HG03457 (cell line): ENCODE results near the gene IL1A.

Experiments used
- ATAC-seq: cut with Tn5 transposase; IDR thresholded peaks from one replicate; pipeline ENCODE4 v1.9.1; 2021; ENCODE audit warnings: moderate number of reproducible peaks; ENCODE audit not compliant: unreplicated experiment

Gene IL1A

DNA sequence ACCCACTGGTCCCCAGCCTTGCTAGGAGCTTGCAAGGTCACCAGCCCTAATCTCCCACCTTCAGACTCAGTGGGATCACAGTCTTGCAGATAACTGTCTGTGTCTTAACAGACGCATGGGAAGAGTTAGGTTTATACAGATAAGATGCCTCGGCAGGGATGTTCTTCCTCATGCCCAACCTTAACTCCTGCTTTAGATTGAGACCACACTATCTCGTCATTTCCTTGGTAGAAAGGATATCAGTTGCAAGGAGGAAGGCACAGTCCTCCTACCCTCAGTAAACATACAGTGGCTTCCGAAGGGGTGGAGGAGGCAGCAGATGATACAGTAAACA, 56.3 kb downstream of the IL1A start:
- no peak for ATAC-seq

DNA sequence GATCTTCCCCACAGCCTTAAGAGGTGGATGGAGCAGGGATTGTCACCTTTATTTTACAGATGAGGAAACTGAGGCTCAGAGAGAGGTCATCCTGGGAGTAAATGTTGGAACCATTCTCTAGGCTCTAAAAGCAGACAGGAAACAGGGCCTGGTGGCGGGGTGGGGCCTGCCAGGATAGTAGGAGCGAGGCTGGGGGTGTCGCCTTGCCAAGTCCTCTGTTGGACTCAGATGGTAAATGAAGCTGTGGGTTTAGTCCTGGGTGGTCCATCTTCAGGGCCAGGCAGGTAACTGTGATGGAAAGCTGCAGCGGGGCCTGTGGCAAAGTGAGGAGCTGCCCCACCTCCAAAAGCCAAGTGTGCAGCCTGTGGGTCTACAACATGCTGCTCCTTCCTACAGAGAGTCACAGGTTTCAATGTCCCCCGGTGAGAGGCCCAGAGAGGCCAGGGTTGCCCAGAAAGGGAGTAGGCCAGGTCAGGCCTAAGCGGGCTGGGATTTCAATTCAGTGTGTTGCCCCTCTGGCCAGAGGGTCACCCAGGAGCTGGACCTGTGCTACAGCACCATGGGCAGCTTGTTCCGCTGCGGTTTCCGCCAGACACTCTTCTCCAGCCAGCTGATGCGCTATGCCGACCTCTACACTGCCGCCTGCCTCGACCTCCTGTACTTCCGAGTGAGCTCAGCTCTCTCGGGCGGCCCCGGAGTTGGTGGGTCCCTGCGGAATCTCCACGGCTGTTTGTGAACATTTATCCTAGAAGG, 56.8 kb downstream of the IL1A start:
- no peak for ATAC-seq

DNA sequence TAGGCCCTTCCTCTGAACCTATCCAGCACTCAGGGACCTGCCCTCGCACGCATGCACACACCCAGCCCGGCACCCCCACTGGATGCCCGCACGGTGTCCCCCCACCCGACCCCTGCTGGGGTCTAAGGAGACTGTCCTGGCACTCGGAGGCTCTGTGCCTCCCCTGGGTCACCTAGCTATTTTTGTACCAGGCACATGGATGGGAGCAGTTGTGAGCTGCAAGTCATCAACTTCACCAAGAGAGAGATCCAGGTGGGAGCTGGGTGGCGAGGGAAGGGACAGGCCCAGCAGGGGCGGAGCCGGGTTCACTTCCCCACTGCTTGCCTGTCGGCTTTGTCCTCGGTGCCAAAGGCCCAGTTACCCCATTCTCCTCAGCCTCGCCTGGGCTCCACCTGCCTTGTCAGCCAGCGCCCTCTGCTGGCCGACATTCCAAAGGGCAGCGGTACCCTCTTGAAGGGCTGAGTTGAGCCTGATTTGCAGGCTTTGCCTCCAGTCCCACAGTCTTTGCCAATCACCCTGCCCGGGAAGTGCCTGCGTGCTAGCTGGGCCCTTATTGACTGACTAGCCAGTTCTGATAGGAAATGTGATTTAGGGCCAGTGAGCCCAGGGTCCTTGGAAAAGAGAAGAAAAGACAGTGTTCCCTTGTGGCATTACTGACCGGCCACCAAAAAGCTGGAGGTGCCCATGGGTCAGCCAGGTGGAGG, 57.7 kb downstream of the IL1A start:
- ATAC-seq = peak; percentile 60

DNA sequence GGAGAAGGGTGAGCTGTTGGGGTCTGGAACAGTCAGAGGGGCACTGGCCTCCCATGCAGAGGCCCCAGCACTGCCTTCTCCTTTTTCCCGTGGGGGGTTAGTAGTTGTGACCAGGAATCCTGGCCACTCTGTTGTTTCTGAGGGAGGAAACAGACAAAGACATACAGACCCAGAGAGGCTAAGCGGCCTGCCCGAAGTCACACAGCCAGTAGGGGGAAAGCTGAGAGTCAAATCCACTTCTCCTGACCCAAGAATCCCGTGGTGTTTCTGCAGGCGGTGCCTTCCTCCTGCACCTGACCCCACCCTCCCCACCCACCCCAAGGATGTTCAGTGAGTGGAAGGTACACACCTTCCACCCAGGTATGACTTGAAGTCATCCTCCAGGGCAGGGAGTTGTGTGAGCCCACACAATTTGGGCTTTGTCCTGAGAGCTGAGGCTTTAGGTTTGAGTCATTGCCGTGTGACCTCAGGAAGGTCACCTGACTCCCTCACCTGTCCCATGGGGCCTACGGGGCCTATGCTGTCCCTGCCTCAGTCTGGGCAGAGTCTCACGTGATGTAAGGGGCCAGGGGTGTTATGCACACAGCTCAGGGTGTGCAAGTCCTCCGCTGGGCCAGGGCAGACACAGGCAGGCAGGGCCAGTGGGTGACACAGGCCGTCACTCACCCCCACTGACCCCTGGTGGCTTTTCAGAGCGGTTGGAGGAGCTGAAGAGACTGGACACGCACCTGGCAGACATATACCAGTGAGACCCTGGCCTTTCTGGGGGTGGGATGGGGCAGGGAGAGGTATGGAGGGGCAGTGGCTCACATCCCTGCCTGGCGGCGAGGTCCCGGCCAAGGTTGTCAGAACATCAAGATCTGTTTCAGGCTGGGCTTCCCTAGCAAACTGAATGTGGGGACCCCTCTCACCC, 58.5 kb downstream of the IL1A start:
- ATAC-seq = peak; percentile 34

DNA sequence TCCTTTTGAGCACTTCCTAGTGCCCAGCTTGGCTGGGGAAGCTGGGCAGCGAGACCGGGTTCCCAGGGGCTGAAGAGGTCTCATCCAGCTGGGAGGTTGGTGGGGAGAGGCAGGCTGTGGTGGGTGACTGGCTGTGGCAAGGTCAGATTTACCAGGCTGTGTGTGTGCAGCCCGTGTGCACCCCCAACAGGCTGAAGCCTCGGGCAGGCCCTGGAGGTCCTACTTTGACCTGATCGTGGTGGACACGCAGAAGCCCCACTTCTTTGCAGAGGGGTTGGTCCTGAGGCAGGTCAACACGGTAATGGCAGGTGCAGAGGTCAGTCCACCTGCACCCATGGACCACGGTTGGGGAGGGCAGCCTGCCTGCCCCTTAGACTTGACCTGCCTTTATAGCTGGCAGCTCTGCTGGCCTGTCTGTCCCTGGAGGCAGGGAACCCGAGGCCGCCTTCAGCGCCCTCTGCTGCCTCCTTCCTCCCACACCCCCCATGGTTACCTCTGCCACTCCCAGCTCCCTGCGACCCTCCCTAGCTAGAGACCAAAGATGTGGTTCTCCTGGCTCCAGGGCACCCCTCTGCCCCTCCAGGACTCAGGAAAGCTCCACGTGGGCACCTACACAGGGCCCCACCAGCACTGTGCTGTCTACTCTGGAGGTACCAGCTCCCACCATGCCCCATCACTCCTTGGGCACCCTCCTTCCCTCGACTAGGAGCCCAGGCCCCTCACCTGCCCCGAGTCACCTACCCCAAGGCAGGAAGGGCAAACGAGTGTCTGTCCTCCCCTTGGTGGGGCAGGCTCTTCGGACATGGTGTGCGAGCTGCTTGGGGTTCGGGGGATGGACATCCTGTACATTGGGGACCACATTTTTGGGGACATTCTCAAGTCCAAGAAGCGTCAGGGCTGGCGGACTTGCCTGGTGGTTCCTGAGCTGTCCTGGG, 59.4 kb downstream of the IL1A start:
- no peak for ATAC-seq

DNA sequence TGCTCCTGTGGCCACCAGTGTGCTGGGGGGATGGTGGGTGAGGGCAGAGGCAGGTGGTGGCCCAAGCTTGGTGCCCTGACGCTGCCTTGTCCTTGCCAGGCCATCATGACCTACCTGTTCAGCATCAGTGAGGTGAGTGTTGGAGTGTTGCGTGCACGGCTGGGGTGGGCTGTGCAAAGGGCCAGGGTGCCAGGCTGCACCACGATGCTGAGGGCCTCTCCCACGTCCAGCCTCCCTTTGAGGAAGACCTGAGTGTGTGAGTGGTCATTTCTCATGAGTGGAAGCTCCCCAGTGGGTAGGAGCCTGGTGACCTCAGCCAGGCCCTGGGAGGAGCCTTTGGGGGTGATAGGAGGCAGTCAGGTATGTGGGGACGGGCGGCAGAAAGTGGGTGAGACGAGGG, 60.3 kb downstream of the IL1A start:
- ATAC-seq = no peak
